Left ventricle myocardium inferior (tissue), 1 donor: ENCODE data around the gene TEFM. TPM values are rescaled to one million over a fixed set of nuclear protein-coding genes. Genes with fewer than 3 reads are reported as not detected.

Experiments
- DNase-seq: peaks from one replicate; pipeline ENCODE4 v3.0.0-alpha.2; 2020
- H3K27ac ChIP-seq: fragments of 200-600 bp; replicated peaks from 2 replicates; pipeline ENCODE4 v1.8.0; 2021
- H3K27me3 ChIP-seq: fragments of 200-600 bp; 2 replicates; pipeline ENCODE4 v1.8.0; 2021; ENCODE audit warnings: low read depth
- H3K36me3 ChIP-seq: fragments of 200-600 bp; 2 replicates; pipeline ENCODE4 v1.8.0; 2021
- H3K4me1 ChIP-seq: fragments of 200-600 bp; 2 replicates; pipeline ENCODE4 v1.8.0; 2021
- H3K4me3 ChIP-seq: fragments of 200-600 bp; 2 replicates; pipeline ENCODE4 v1.8.0; 2021; ENCODE audit warnings: mild to moderate bottlenecking, moderate library complexity
- H3K9me3 ChIP-seq: fragments of 200-600 bp; replicated peaks from 2 replicates; pipeline ENCODE4 v1.8.0; 2021
- intact Hi-C: fragments of 100-400 bp; cut with micrococcal nuclease; formaldehyde crosslinking; loops from one replicate; pipeline ENCODE4 v1.11.0; 2022
- total RNA-seq: library from RNA; stranded (reverse); fragmentation: NEBNext Ultra II Directional; extraction: Animal tissue kit (Norgen Biotek cat#: 25700); gene quantifications from one replicate; pipeline ENCODE4 v1.2.1, GENCODE V29; 2021
- TF ChIP-seq, protein P1 (sequence below): fragments of 200-600 bp; IDR thresholded peaks from 2 replicates; pipeline ENCODE4 v1.8.0; 2021; ENCODE audit warnings: antibody characterized with exemption, mild to moderate bottlenecking, borderline replicate concordance
- donor health status: DM: no; HTN: yes; CAD: no; lungs with severe emphysema.

The TEFM gene
- total RNA-seq, 1 donor from 2014 or later: 17.7 TPM

DNA sequence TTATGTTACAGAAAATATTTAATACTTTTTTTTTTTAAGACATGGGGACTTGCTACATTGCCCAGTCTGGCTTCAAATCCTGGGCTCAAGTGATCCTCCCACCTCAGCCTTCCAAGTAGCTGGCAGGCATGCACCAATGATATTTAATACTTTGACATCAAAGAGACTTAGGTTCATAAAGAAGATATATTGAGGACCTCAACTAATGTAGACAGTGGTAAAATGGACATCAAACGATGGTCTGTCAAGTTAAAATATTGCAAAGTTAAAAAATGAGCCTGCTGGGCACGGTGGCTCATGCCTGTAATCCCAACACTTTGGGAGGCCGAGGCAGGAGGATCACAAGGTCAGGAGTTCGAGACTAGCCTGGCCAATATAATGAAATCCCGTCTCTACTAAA, 8.7 kb downstream of the TEFM start:
- no peak for DNase-seq
- peaks cover 56% of the 10 kb centered on the region for H3K36me3 ChIP-seq

GRCh38 chr17:30894236-30894635, 11.8 kb downstream of the TEFM start:
- H3K9me3 ChIP-seq: no peaks in the 10 kb centered on the region
- TF ChIP-seq, protein P1, sequence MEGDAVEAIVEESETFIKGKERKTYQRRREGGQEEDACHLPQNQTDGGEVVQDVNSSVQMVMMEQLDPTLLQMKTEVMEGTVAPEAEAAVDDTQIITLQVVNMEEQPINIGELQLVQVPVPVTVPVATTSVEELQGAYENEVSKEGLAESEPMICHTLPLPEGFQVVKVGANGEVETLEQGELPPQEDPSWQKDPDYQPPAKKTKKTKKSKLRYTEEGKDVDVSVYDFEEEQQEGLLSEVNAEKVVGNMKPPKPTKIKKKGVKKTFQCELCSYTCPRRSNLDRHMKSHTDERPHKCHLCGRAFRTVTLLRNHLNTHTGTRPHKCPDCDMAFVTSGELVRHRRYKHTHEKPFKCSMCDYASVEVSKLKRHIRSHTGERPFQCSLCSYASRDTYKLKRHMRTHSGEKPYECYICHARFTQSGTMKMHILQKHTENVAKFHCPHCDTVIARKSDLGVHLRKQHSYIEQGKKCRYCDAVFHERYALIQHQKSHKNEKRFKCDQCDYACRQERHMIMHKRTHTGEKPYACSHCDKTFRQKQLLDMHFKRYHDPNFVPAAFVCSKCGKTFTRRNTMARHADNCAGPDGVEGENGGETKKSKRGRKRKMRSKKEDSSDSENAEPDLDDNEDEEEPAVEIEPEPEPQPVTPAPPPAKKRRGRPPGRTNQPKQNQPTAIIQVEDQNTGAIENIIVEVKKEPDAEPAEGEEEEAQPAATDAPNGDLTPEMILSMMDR: no peak
- no peak for DNase-seq
- no peak overlapping the region for H3K27ac ChIP-seq
- intact Hi-C loops: no loop called here
- H3K36me3 ChIP-seq: peaks cover 31% of the 10 kb centered on the region
- no peaks in the 10 kb centered on the region for H3K27me3 ChIP-seq
- H3K4me3 ChIP-seq: no peak overlapping the region
- H3K4me1 ChIP-seq: no peaks in the 10 kb centered on the region

More for the DNA sequence above, 8.7 kb downstream of the TEFM start:
- TF ChIP-seq, protein P1: no peak
- no peak overlapping the region for H3K27ac ChIP-seq
- no peaks in the 10 kb centered on the region for H3K4me1 ChIP-seq
- no peaks in the 10 kb centered on the region for H3K9me3 ChIP-seq
- no peak overlapping the region for H3K4me3 ChIP-seq
- intact Hi-C loops: no loop called here
- no peaks in the 10 kb centered on the region for H3K27me3 ChIP-seq

- Histone ChIP-seq H3K4me1 (no peaks in the 10 kb centered on the region), H3K36me3 (peaks cover 7% of the 10 kb centered on the region), H3K4me3 (no peak overlapping the region), H3K27ac (no peak overlapping the region), H3K9me3 (no peaks in the 10 kb centered on the region), H3K27me3 (no peaks in the 10 kb centered on the region)
- intact Hi-C loops: no loop called here
- TF ChIP-seq, protein P1: no peak
- DNase-seq: no peak
Measured at GRCh38 chr17:30886187-30886586, 19.9 kb downstream of the TEFM start.

GRCh38 chr17:30869005-30869404, 37.0 kb downstream of the TEFM start:
- H3K9me3 ChIP-seq: no peaks in the 10 kb centered on the region
- no peak overlapping the region for H3K27ac ChIP-seq
- H3K4me1 ChIP-seq: no peaks in the 10 kb centered on the region
- H3K4me3 ChIP-seq: no peak overlapping the region
- no peaks in the 10 kb centered on the region for H3K27me3 ChIP-seq
- intact Hi-C loops: no loop called here
- TF ChIP-seq, protein P1: no peak
- DNase-seq: no peak
- H3K36me3 ChIP-seq: no peaks in the 10 kb centered on the region

- Histone ChIP-seq H3K4me1 (no peaks in the 10 kb centered on the region), H3K27me3 (no peaks in the 10 kb centered on the region), H3K9me3 (no peaks in the 10 kb centered on the region), H3K27ac (no peak overlapping the region), H3K4me3 (no peak overlapping the region), H3K36me3 (no peaks in the 10 kb centered on the region)
- no peak for DNase-seq
- TF ChIP-seq, protein P1: no peak
- intact Hi-C loops: no loop called here
Measured at GRCh38 chr17:30864636-30865035, 41.4 kb downstream of the TEFM start.
